OCI-LY1 (cell line): Measurements from ENCODE around the gene OR2S2.

Experiments used
- H2AFZ ChIP-seq: fragments of 200-600 bp; sonication (generic), shearing (Covaris generic); 2 replicates; pipeline ENCODE4 v1.6.0; 2014; ENCODE audit warnings: antibody characterized with exemption, mild to moderate bottlenecking, low read length
- H3F3A ChIP-seq: fragments of 200-600 bp; sonication (generic), shearing (Covaris generic); 2 replicates; pipeline ENCODE4 v1.6.0; 2014; ENCODE audit warnings: mild to moderate bottlenecking, antibody characterized with exemption, low read length, moderate library complexity; ENCODE audit not compliant: insufficient read depth
- H3K27ac ChIP-seq: fragments of 200-600 bp; sonication (generic); 2 replicates; pipeline ENCODE4 v1.5.1; 2014; ENCODE audit warnings: low read length, mixed run types, mild to moderate bottlenecking, low read depth; ENCODE audit not compliant: poor library complexity, severe bottlenecking
- H3K27me3 ChIP-seq: fragments of 200-600 bp; sonication (generic); 2 replicates; pipeline ENCODE4 v1.6.0; 2014; ENCODE audit warnings: antibody characterized with exemption, mild to moderate bottlenecking, low read length, moderate library complexity; ENCODE audit not compliant: insufficient read depth
- H3K36me3 ChIP-seq: fragments of 200-600 bp; sonication (generic); 2 replicates; pipeline ENCODE4 v1.6.1; 2014; ENCODE audit warnings: mild to moderate bottlenecking, antibody characterized with exemption, low read length, moderate library complexity, mixed read lengths; ENCODE audit not compliant: insufficient read depth
- H3K4me1 ChIP-seq: fragments of 200-600 bp; sonication (generic); 2 replicates; pipeline ENCODE4 v1.5.1; 2014; ENCODE audit warnings: mild to moderate bottlenecking, low read length, moderate library complexity; ENCODE audit not compliant: insufficient read depth, severe bottlenecking
- H3K4me2 ChIP-seq: fragments of 200-600 bp; sonication (generic), shearing (Covaris generic); 2 replicates; pipeline ENCODE4 v1.6.1; 2014; ENCODE audit warnings: low read length
- H3K4me3 ChIP-seq: fragments of 200-600 bp; sonication (generic); 2 replicates; pipeline ENCODE4 v1.5.1; 2014; ENCODE audit warnings: low read length, low read depth, mild to moderate bottlenecking, mixed read lengths; ENCODE audit not compliant: poor library complexity, severe bottlenecking
- H3K79me2 ChIP-seq: fragments of 200-600 bp; shearing (Covaris generic); 2 replicates; pipeline ENCODE4 v1.6.1; 2016; ENCODE audit warnings: mixed run types, low read length, mixed read lengths; ENCODE audit not compliant: insufficient read depth
- H3K9ac ChIP-seq: fragments of 200-600 bp; sonication (generic), shearing (Covaris generic); 2 replicates; pipeline ENCODE4 v1.6.1; 2014; ENCODE audit warnings: mild to moderate bottlenecking, low read length, mixed read lengths
- H3K9me2 ChIP-seq: fragments of 200-600 bp; sonication (generic), shearing (Covaris generic); 2 replicates; pipeline ENCODE4 v1.6.1; 2014; ENCODE audit warnings: low read depth, mild to moderate bottlenecking, low read length, mixed read lengths
- H3K9me3 ChIP-seq: fragments of 200-600 bp; shearing (Covaris generic); 2 replicates; pipeline ENCODE4 v1.6.1; 2014; ENCODE audit warnings: low read length, mixed read lengths
- H4K20me1 ChIP-seq: fragments of 200-600 bp; sonication (generic), shearing (Covaris generic); 2 replicates; pipeline ENCODE4 v1.6.0; 2016; ENCODE audit warnings: mild to moderate bottlenecking, low read length; ENCODE audit not compliant: insufficient read depth
- EZH2 ChIP-seq: fragments of 200-600 bp; sonication (generic), shearing (Covaris generic); IDR thresholded peaks from 2 replicates; pipeline ENCODE4 v1.8.0; 2017; ENCODE audit warnings: borderline replicate concordance, mixed run types, mild to moderate bottlenecking, antibody characterized with exemption, low read length, moderate library complexity, mixed read lengths
- TF ChIP-seq, protein P1 (sequence below): fragments of 200-600 bp; sonication (generic), shearing (Covaris generic); IDR thresholded peaks from 2 replicates; pipeline ENCODE4 v1.5.1; 2017; ENCODE audit warnings: mild to moderate bottlenecking, antibody characterized with exemption, low read length, moderate library complexity, mixed read lengths

Gene OR2S2

DNA sequence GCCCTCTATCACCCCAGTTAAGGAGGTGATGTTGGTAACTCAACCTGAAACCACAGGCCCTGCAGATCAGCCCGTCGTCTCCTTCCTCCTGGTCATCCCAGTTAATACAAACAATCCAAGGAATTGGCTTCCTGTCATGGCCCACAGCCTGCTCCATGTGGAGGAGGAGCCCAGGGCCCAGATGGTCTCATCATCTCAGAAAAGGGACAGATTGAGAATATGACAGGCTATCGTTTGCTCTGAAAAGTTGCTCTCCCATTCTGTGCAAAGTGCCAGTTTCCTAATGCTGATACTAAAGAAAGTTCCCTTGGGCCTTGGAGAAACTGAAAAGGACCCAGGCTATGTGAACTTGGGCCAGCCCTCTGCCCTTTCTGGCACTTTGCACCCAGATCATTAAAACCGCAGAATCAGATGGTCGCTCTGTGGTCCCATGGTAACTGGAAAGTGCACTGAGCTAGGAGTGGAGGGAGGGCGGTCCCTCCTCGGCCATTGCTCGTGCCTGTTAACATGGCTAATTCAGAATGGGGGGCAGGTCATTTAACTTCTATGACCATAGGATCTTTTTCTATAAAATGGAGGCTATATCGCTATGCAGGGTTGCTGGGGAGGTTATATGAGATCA lies 49.3 kb downstream of the OR2S2 start:
- no peak overlapping the region for H3K27ac ChIP-seq
- no peaks in the 10 kb centered on the region for H3K9me2 ChIP-seq
- H4K20me1 ChIP-seq = no peaks in the 10 kb centered on the region
- H3K36me3 ChIP-seq = no peaks in the 10 kb centered on the region
- H3F3A ChIP-seq = no peaks in the 10 kb centered on the region
- H3K9me3 ChIP-seq = no peaks in the 10 kb centered on the region
- no peak overlapping the region for H2AFZ ChIP-seq
- TF ChIP-seq EZH2 = no peak
- TF ChIP-seq, protein P1, sequence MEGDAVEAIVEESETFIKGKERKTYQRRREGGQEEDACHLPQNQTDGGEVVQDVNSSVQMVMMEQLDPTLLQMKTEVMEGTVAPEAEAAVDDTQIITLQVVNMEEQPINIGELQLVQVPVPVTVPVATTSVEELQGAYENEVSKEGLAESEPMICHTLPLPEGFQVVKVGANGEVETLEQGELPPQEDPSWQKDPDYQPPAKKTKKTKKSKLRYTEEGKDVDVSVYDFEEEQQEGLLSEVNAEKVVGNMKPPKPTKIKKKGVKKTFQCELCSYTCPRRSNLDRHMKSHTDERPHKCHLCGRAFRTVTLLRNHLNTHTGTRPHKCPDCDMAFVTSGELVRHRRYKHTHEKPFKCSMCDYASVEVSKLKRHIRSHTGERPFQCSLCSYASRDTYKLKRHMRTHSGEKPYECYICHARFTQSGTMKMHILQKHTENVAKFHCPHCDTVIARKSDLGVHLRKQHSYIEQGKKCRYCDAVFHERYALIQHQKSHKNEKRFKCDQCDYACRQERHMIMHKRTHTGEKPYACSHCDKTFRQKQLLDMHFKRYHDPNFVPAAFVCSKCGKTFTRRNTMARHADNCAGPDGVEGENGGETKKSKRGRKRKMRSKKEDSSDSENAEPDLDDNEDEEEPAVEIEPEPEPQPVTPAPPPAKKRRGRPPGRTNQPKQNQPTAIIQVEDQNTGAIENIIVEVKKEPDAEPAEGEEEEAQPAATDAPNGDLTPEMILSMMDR = no peak
- H3K4me3 ChIP-seq = no peak overlapping the region
- H3K4me2 ChIP-seq = no peak overlapping the region
- no peaks in the 10 kb centered on the region for H3K4me1 ChIP-seq
- no peaks in the 10 kb centered on the region; the same call in 1 of the 2 replicates for H3K27me3 ChIP-seq
- no peaks in the 10 kb centered on the region for H3K79me2 ChIP-seq
- no peak overlapping the region for H3K9ac ChIP-seq

DNA sequence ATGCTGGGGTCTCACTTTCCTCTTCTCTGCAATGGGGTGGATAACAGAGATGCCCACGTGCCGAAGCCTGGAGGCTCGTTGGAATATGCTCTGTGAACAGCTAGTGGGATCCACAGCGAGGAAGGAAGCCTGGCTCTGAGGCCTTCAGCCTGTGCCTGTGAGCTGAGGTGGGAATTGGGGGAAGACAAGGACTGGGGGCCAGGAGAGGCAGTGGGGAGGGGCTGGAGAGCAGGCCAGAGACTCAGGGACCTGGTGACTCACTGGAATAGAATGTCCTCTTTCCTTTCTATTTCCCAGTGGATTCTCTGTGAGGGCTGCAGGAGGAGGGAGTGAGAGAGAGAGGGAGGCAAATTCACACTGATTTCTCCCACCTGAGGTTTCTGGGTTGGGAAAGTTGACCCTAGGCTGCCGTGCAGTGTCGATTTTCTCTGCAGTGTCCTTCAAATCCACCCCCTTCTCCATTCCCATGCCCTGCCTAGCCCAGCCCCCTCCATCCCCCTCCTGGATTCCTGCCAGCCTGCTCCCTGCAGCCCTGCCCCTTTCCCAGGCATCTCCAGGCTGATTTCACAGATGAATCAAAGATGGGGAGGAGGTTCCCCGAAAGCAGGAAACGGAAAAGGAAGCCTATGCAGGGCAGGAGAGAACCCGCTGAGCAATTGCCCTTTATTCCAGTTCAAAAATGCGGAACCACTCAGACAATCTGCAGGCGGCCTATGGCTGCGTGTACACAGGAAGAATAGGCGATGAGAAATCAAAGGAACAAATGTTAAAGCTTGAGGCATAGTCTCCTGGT lies 50.0 kb downstream of the OR2S2 start:
- Histone ChIP-seq H3K9me2 (no peaks in the 10 kb centered on the region), H3K4me3 (no peak overlapping the region), H3K9me3 (no peaks in the 10 kb centered on the region), H3K4me2 (no peak overlapping the region), H3K9ac (no peak overlapping the region), H2AFZ (no peak overlapping the region), H3K4me1 (no peaks in the 10 kb centered on the region), H3K27me3 (no peaks in the 10 kb centered on the region; the same call in 1 of the 2 replicates), H3K79me2 (no peaks in the 10 kb centered on the region), H3K27ac (no peak overlapping the region), H4K20me1 (no peaks in the 10 kb centered on the region), H3F3A (no peaks in the 10 kb centered on the region), H3K36me3 (no peaks in the 10 kb centered on the region)
- TF ChIP-seq EZH2 = no peak
- TF ChIP-seq, protein P1 = no peak
